OCI-LY1 (cell line): Measurements from ENCODE around the gene CCL28.

Experiments used
- H2AFZ ChIP-seq: fragments of 200-600 bp; sonication (generic), shearing (Covaris generic); 2 replicates; pipeline ENCODE4 v1.6.0; 2014; ENCODE audit warnings: antibody characterized with exemption, mild to moderate bottlenecking, low read length
- H3F3A ChIP-seq: fragments of 200-600 bp; sonication (generic), shearing (Covaris generic); 2 replicates; pipeline ENCODE4 v1.6.0; 2014; ENCODE audit warnings: mild to moderate bottlenecking, antibody characterized with exemption, low read length, moderate library complexity; ENCODE audit not compliant: insufficient read depth
- H3K27ac ChIP-seq: fragments of 200-600 bp; sonication (generic); 2 replicates; pipeline ENCODE4 v1.5.1; 2014; ENCODE audit warnings: low read length, mixed run types, mild to moderate bottlenecking, low read depth; ENCODE audit not compliant: poor library complexity, severe bottlenecking
- H3K27me3 ChIP-seq: fragments of 200-600 bp; sonication (generic); 2 replicates; pipeline ENCODE4 v1.6.0; 2014; ENCODE audit warnings: antibody characterized with exemption, mild to moderate bottlenecking, low read length, moderate library complexity; ENCODE audit not compliant: insufficient read depth
- H3K36me3 ChIP-seq: fragments of 200-600 bp; sonication (generic); 2 replicates; pipeline ENCODE4 v1.6.1; 2014; ENCODE audit warnings: mild to moderate bottlenecking, antibody characterized with exemption, low read length, moderate library complexity, mixed read lengths; ENCODE audit not compliant: insufficient read depth
- H3K4me1 ChIP-seq: fragments of 200-600 bp; sonication (generic); 2 replicates; pipeline ENCODE4 v1.5.1; 2014; ENCODE audit warnings: mild to moderate bottlenecking, low read length, moderate library complexity; ENCODE audit not compliant: insufficient read depth, severe bottlenecking
- H3K4me2 ChIP-seq: fragments of 200-600 bp; sonication (generic), shearing (Covaris generic); 2 replicates; pipeline ENCODE4 v1.6.1; 2014; ENCODE audit warnings: low read length
- H3K4me3 ChIP-seq: fragments of 200-600 bp; sonication (generic); 2 replicates; pipeline ENCODE4 v1.5.1; 2014; ENCODE audit warnings: low read length, low read depth, mild to moderate bottlenecking, mixed read lengths; ENCODE audit not compliant: poor library complexity, severe bottlenecking
- H3K79me2 ChIP-seq: fragments of 200-600 bp; shearing (Covaris generic); 2 replicates; pipeline ENCODE4 v1.6.1; 2016; ENCODE audit warnings: mixed run types, low read length, mixed read lengths; ENCODE audit not compliant: insufficient read depth
- H3K9ac ChIP-seq: fragments of 200-600 bp; sonication (generic), shearing (Covaris generic); 2 replicates; pipeline ENCODE4 v1.6.1; 2014; ENCODE audit warnings: mild to moderate bottlenecking, low read length, mixed read lengths
- H3K9me2 ChIP-seq: fragments of 200-600 bp; sonication (generic), shearing (Covaris generic); 2 replicates; pipeline ENCODE4 v1.6.1; 2014; ENCODE audit warnings: low read depth, mild to moderate bottlenecking, low read length, mixed read lengths
- H3K9me3 ChIP-seq: fragments of 200-600 bp; shearing (Covaris generic); 2 replicates; pipeline ENCODE4 v1.6.1; 2014; ENCODE audit warnings: low read length, mixed read lengths
- H4K20me1 ChIP-seq: fragments of 200-600 bp; sonication (generic), shearing (Covaris generic); 2 replicates; pipeline ENCODE4 v1.6.0; 2016; ENCODE audit warnings: mild to moderate bottlenecking, low read length; ENCODE audit not compliant: insufficient read depth
- EZH2 ChIP-seq: fragments of 200-600 bp; sonication (generic), shearing (Covaris generic); IDR thresholded peaks from 2 replicates; pipeline ENCODE4 v1.8.0; 2017; ENCODE audit warnings: borderline replicate concordance, mixed run types, mild to moderate bottlenecking, antibody characterized with exemption, low read length, moderate library complexity, mixed read lengths
- TF ChIP-seq, protein P1 (sequence below): fragments of 200-600 bp; sonication (generic), shearing (Covaris generic); IDR thresholded peaks from 2 replicates; pipeline ENCODE4 v1.5.1; 2017; ENCODE audit warnings: mild to moderate bottlenecking, antibody characterized with exemption, low read length, moderate library complexity, mixed read lengths

CCL28 gene

GRCh38 chr5:43429706-43430105, 17.5 kb upstream of the CCL28 start:
- H3K27me3 ChIP-seq, result no peaks in the 10 kb centered on the region
- H3K4me3 ChIP-seq, result no peak overlapping the region
- no peaks in the 10 kb centered on the region for H3F3A ChIP-seq
- no peaks in the 10 kb centered on the region for H4K20me1 ChIP-seq
- H3K9me3 ChIP-seq, result no peaks in the 10 kb centered on the region
- no peaks in the 10 kb centered on the region for H3K36me3 ChIP-seq
- H3K9me2 ChIP-seq, result no peaks in the 10 kb centered on the region
- no peak overlapping the region for H2AFZ ChIP-seq
- no peak overlapping the region for H3K4me2 ChIP-seq
- H3K79me2 ChIP-seq, result no peaks in the 10 kb centered on the region
- H3K4me1 ChIP-seq, result no peaks in the 10 kb centered on the region
- no peak overlapping the region for H3K9ac ChIP-seq
- TF ChIP-seq, protein P1, sequence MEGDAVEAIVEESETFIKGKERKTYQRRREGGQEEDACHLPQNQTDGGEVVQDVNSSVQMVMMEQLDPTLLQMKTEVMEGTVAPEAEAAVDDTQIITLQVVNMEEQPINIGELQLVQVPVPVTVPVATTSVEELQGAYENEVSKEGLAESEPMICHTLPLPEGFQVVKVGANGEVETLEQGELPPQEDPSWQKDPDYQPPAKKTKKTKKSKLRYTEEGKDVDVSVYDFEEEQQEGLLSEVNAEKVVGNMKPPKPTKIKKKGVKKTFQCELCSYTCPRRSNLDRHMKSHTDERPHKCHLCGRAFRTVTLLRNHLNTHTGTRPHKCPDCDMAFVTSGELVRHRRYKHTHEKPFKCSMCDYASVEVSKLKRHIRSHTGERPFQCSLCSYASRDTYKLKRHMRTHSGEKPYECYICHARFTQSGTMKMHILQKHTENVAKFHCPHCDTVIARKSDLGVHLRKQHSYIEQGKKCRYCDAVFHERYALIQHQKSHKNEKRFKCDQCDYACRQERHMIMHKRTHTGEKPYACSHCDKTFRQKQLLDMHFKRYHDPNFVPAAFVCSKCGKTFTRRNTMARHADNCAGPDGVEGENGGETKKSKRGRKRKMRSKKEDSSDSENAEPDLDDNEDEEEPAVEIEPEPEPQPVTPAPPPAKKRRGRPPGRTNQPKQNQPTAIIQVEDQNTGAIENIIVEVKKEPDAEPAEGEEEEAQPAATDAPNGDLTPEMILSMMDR, result no peak
- no peak for TF ChIP-seq EZH2
- no peak overlapping the region for H3K27ac ChIP-seq

GRCh38 chr5:43429016-43429415, 16.8 kb upstream of the CCL28 start:
- no peaks in the 10 kb centered on the region for H3K27me3 ChIP-seq
- H3F3A ChIP-seq, result no peaks in the 10 kb centered on the region
- no peak overlapping the region for H2AFZ ChIP-seq
- no peak overlapping the region for H3K27ac ChIP-seq
- H3K9me2 ChIP-seq, result no peaks in the 10 kb centered on the region
- H4K20me1 ChIP-seq, result no peaks in the 10 kb centered on the region
- no peak overlapping the region for H3K4me2 ChIP-seq
- no peak overlapping the region for H3K4me3 ChIP-seq
- H3K9me3 ChIP-seq, result no peaks in the 10 kb centered on the region
- TF ChIP-seq, protein P1, result no peak
- TF ChIP-seq EZH2, result no peak
- no peaks in the 10 kb centered on the region for H3K36me3 ChIP-seq
- H3K9ac ChIP-seq, result no peak overlapping the region
- no peaks in the 10 kb centered on the region for H3K4me1 ChIP-seq
- H3K79me2 ChIP-seq, result no peaks in the 10 kb centered on the region

DNA sequence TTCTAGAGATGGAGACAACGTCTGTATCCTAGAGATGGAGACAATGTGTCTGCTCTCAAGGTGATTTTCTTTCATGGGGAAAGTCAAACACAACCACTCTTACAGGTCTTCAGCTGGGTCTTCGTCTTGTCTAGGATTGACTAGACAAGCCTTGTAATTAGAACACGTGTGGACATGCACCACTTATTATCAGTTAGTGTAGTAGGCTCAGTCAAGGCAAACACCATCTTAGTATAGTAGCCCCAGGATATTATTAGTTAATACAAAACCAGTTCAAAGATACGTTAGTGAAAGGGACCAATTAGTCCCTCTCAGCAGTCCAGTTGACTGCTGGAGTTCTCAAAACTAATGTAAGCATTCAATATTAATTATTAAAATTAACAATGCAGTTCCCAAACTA, 15.1 kb upstream of the CCL28 start:
- TF ChIP-seq EZH2, result no peak
- TF ChIP-seq, protein P1, result no peak
- Histone ChIP-seq H3K36me3 (no peaks in the 10 kb centered on the region), H2AFZ (no peak overlapping the region), H3K27ac (no peak overlapping the region), H3K4me3 (no peak overlapping the region), H3F3A (no peaks in the 10 kb centered on the region), H3K4me2 (no peak overlapping the region), H3K9ac (no peak overlapping the region), H3K4me1 (no peaks in the 10 kb centered on the region), H3K9me2 (no peaks in the 10 kb centered on the region), H3K27me3 (no peaks in the 10 kb centered on the region), H4K20me1 (no peaks in the 10 kb centered on the region), H3K79me2 (no peaks in the 10 kb centered on the region), H3K9me3 (no peaks in the 10 kb centered on the region)
